Suprapubic skin (tissue), 4 donors: ENCODE results near the gene SEL1L3.

ENCODE experiments used
- POLR2A ChIP-seq, 2 donors: fragments of 450-650 bp; IDR thresholded peaks; one replicate each; pipeline ENCODE4 v1.6.1; 2017; ENCODE audit warnings: antibody characterized with exemption in 2 of 2, mild to moderate bottlenecking in 2 of 2, moderate library complexity in 2 of 2
- POLR2AphosphoS5 ChIP-seq, 3 donors: sonication (generic); formaldehyde crosslinking; IDR thresholded peaks; one replicate each; pipeline ENCODE4 v1.6.1; 2017; ENCODE audit warnings: antibody characterized with exemption in 3 of 3
- TF ChIP-seq, protein P1 (sequence below), 2 donors: fragments of 200-600 bp in 1 of 2; fragments of 450-650 bp in 1 of 2; sonication (generic) in 1 of 2; IDR thresholded peaks; one replicate each; pipeline ENCODE4 v1.5.1; 2016 to 2019; ENCODE audit warnings: antibody characterized with exemption in 2 of 2, mild to moderate bottlenecking in 1 of 2, moderate library complexity in 1 of 2

DNA sequence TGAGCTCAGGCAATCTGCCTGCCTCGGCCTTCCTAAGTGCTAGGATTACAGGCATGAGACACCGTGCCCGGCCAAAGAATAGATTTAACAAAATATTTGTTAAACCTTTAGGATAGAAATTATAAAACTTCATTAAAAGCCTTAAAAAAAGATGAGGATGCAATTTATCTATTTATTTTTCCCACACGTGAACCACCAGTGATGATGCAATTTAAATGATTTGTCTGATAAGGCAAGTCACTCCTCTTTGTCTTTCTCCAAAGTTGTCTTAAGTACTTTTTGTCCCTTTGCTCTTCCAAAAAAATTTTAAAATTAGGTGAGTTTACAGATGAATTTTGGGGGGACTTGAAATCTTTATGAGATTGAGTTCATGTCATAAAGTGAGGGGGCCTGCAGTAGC is 149.0 kb downstream of the SEL1L3 start:
- TF ChIP-seq, protein P1, sequence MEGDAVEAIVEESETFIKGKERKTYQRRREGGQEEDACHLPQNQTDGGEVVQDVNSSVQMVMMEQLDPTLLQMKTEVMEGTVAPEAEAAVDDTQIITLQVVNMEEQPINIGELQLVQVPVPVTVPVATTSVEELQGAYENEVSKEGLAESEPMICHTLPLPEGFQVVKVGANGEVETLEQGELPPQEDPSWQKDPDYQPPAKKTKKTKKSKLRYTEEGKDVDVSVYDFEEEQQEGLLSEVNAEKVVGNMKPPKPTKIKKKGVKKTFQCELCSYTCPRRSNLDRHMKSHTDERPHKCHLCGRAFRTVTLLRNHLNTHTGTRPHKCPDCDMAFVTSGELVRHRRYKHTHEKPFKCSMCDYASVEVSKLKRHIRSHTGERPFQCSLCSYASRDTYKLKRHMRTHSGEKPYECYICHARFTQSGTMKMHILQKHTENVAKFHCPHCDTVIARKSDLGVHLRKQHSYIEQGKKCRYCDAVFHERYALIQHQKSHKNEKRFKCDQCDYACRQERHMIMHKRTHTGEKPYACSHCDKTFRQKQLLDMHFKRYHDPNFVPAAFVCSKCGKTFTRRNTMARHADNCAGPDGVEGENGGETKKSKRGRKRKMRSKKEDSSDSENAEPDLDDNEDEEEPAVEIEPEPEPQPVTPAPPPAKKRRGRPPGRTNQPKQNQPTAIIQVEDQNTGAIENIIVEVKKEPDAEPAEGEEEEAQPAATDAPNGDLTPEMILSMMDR (IDR thresholded peaks at IDR 0.05): no peak
- no peak for TF ChIP-seq POLR2AphosphoS5 (IDR thresholded peaks at IDR 0.05)
- no peak for TF ChIP-seq POLR2A (IDR thresholded peaks at IDR 0.05)
